Measurements from ENCODE around the gene PBXIP1.

DNA sequence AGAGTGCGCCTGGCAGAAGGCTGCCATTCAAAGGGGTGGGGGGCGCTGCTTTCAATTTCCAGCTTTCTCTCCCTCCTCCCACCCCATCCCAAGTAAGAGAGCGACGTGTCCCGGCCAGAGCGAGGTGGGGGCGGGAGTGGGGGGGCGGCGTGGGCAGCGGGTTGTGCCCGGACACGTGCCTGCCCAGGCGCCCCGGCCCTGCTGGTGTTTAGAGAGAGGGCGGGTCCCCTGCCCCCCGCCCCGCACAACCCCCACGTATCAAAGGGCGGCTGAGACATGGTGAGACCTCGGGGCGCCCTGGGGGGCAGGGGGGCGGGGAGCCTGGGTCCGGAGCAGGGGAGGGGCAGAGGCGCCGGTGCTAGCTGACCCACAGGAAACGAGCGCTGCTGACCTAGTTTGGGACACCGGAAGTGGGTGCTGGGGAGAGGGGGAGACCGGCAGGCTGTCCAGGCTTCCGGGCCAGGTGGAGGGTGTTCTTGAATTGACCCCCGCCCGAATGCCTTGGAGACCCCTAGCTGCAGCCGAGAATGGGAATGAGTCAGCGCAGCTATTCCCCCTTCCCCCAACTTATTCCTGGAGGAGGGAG lies 48.0 kb upstream of the PBXIP1 start:
- TF ChIP-seq POLR2AphosphoS5 (IDR thresholded peaks at IDR 0.05; ENCODE audit: low read depth, low read length) (no peak), SIN3A (IDR thresholded peaks at IDR 0.05; ENCODE audit: borderline replicate concordance, insufficient read depth, low read length) (no peak), TAF1 (IDR thresholded peaks at IDR 0.05; ENCODE audit: borderline replicate concordance, insufficient read depth, low read length) (no peak)
- TF ChIP-seq, protein P1, sequence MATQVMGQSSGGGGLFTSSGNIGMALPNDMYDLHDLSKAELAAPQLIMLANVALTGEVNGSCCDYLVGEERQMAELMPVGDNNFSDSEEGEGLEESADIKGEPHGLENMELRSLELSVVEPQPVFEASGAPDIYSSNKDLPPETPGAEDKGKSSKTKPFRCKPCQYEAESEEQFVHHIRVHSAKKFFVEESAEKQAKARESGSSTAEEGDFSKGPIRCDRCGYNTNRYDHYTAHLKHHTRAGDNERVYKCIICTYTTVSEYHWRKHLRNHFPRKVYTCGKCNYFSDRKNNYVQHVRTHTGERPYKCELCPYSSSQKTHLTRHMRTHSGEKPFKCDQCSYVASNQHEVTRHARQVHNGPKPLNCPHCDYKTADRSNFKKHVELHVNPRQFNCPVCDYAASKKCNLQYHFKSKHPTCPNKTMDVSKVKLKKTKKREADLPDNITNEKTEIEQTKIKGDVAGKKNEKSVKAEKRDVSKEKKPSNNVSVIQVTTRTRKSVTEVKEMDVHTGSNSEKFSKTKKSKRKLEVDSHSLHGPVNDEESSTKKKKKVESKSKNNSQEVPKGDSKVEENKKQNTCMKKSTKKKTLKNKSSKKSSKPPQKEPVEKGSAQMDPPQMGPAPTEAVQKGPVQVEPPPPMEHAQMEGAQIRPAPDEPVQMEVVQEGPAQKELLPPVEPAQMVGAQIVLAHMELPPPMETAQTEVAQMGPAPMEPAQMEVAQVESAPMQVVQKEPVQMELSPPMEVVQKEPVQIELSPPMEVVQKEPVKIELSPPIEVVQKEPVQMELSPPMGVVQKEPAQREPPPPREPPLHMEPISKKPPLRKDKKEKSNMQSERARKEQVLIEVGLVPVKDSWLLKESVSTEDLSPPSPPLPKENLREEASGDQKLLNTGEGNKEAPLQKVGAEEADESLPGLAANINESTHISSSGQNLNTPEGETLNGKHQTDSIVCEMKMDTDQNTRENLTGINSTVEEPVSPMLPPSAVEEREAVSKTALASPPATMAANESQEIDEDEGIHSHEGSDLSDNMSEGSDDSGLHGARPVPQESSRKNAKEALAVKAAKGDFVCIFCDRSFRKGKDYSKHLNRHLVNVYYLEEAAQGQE (IDR thresholded peaks at IDR 0.05; ENCODE audit: insufficient read depth in 1 of 2, low read depth in 2 of 2, low read length in 2 of 2), result 0 out of 4 replicates have a peak, but pooled peaks of 1 of the 2 experiments have one; percentile 6
